Breast epithelium (tissue), 3 donors: ENCODE data around the gene STK31.

Experiments
- POLR2A ChIP-seq: fragments of 450-650 bp; IDR thresholded peaks from one replicate; pipeline ENCODE4 v1.6.1; 2016; ENCODE audit warnings: antibody characterized with exemption, mild to moderate bottlenecking, moderate library complexity
- TF ChIP-seq, protein P1 (sequence below), 3 donors: fragments of 450-650 bp; IDR thresholded peaks; one replicate each; pipeline ENCODE4 v1.5.1; 2016 to 2017; ENCODE audit warnings: antibody characterized with exemption in 3 of 3, mild to moderate bottlenecking in 3 of 3, moderate library complexity in 3 of 3

DNA sequence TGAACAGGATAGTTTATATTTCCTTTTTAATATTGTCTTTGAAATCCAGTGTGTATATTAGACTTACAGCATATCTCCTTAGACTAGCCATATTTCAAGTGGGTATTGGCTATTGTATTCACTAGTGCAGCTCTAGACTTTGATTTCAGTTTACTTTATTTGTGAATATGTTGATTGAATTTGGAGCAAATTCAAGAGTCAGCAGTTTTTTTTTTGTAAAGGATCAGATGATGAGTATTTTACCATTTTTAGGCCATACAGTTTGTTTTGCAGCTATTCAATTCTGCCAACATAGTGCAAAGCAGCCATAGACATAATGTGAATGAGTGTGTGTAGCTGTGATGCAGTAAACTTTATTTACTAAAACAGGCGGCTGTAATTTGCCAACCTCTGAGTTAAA, 4.6 kb downstream of the STK31 start:
- no peak for TF ChIP-seq POLR2A
- TF ChIP-seq, protein P1, sequence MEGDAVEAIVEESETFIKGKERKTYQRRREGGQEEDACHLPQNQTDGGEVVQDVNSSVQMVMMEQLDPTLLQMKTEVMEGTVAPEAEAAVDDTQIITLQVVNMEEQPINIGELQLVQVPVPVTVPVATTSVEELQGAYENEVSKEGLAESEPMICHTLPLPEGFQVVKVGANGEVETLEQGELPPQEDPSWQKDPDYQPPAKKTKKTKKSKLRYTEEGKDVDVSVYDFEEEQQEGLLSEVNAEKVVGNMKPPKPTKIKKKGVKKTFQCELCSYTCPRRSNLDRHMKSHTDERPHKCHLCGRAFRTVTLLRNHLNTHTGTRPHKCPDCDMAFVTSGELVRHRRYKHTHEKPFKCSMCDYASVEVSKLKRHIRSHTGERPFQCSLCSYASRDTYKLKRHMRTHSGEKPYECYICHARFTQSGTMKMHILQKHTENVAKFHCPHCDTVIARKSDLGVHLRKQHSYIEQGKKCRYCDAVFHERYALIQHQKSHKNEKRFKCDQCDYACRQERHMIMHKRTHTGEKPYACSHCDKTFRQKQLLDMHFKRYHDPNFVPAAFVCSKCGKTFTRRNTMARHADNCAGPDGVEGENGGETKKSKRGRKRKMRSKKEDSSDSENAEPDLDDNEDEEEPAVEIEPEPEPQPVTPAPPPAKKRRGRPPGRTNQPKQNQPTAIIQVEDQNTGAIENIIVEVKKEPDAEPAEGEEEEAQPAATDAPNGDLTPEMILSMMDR (IDR thresholded peaks at IDR 0.05): no peak
